Measurements from ENCODE around the gene C19orf85.

C19orf85 gene

DNA sequence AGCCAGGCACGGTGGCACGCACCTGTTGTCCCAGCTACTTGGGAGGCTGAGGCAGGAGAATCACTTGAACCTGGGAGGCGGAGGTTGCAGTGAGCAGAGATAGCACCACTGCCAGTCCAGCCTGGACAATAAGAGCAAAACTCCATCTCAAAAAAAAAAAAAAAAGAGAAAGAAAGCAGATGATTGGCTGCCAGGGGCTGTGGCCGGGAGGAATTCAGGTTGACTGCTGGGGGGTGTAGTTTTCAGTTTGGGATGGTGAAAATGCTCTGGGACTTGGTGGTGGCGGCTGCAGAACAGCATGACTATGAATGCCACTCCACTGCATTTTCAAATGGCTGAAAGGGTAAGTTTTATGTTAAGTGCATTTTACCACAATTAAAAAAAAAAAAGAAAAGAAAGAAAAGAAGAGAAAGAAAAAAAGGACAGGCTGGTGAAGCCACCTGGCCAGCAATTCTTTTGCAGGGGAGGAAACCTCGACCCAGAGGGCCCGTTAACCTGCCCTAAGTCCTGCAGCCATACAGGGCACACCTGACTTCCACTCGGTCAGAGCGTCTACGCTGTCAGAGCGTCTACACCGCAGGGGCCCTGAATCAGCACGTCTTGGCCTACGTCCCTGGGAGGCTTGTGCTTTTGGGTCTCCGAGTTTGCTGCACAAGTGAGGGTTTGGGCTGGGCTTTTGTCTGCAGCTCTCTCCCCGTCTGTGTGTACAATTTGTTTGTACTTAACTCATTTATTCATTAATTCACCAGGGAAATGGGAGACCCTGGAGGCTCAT, 6.7 kb downstream of the C19orf85 start:
- Histone ChIP-seq H3K4me1 (ENCODE audit: low read depth, poor library complexity, severe bottlenecking) (peaks cover 10% of the 10 kb centered on the region), H3K27me3 (ENCODE audit: insufficient read depth, low read depth) (no peaks in the 10 kb centered on the region; the same call in 1 of the 2 replicates), H2AFZ (ENCODE audit: low read depth) (no peak overlapping the region), H3K27ac (no peak overlapping the region), H4K20me1 (ENCODE audit: insufficient read depth) (no peaks in the 10 kb centered on the region), H3K9ac (no peak overlapping the region), H3K4me3 (IDR thresholded peaks at IDR 0.05; ENCODE audit: insufficient read depth, low read depth, low read length) (no peak overlapping the region), H3K4me2 (no peak overlapping the region), H3K79me2 (ENCODE audit: insufficient read depth, low read depth) (peaks cover 11% of the 10 kb centered on the region; the same call in 1 of the 2 replicates), H3K36me3 (ENCODE audit: insufficient read depth) (no peaks in the 10 kb centered on the region)
- TF ChIP-seq, protein P1, sequence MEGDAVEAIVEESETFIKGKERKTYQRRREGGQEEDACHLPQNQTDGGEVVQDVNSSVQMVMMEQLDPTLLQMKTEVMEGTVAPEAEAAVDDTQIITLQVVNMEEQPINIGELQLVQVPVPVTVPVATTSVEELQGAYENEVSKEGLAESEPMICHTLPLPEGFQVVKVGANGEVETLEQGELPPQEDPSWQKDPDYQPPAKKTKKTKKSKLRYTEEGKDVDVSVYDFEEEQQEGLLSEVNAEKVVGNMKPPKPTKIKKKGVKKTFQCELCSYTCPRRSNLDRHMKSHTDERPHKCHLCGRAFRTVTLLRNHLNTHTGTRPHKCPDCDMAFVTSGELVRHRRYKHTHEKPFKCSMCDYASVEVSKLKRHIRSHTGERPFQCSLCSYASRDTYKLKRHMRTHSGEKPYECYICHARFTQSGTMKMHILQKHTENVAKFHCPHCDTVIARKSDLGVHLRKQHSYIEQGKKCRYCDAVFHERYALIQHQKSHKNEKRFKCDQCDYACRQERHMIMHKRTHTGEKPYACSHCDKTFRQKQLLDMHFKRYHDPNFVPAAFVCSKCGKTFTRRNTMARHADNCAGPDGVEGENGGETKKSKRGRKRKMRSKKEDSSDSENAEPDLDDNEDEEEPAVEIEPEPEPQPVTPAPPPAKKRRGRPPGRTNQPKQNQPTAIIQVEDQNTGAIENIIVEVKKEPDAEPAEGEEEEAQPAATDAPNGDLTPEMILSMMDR (conservative IDR thresholded peaks at IDR 0.05; ENCODE audit: low read depth, low read length), result no peak

DNA sequence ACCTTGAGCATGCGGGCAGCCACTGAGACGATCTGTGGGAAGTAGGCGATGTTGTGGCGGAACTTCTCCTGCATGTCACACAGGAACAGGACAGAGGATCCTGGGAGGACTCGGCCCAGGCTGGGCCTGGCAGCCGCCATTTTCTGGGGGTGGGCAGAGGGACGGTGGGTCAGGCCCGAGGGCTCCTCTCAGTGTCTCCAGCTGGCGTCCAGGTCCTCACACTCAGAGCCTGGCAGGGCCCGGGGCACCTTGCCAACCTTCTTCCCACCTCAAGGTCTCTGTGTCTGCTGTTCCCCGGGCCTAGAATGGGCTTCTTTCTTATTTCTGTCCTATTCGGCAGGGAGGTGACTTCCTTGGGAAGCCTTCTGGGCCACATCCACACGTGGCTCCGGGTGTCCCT, 8.2 kb downstream of the C19orf85 start:
- no peaks in the 10 kb centered on the region for H3K27me3 ChIP-seq (ENCODE audit: insufficient read depth, low read depth)
- no peak overlapping the region for H3K4me3 ChIP-seq (IDR thresholded peaks at IDR 0.05; ENCODE audit: insufficient read depth, low read depth, low read length)
- no peak overlapping the region for H3K4me2 ChIP-seq
- H2AFZ ChIP-seq (ENCODE audit: low read depth), result no peak overlapping the region
- H3K79me2 ChIP-seq (ENCODE audit: insufficient read depth, low read depth), result peaks cover 11% of the 10 kb centered on the region; the same call in 1 of the 2 replicates
- H3K4me1 ChIP-seq (ENCODE audit: low read depth, poor library complexity, severe bottlenecking), result peaks cover 5% of the 10 kb centered on the region
- H3K36me3 ChIP-seq (ENCODE audit: insufficient read depth), result no peaks in the 10 kb centered on the region
- TF ChIP-seq, protein P1 (conservative IDR thresholded peaks at IDR 0.05; ENCODE audit: low read depth, low read length), result no peak
- no peak overlapping the region for H3K27ac ChIP-seq
- H4K20me1 ChIP-seq (ENCODE audit: insufficient read depth), result no peaks in the 10 kb centered on the region
- H3K9ac ChIP-seq, result no peak overlapping the region

DNA sequence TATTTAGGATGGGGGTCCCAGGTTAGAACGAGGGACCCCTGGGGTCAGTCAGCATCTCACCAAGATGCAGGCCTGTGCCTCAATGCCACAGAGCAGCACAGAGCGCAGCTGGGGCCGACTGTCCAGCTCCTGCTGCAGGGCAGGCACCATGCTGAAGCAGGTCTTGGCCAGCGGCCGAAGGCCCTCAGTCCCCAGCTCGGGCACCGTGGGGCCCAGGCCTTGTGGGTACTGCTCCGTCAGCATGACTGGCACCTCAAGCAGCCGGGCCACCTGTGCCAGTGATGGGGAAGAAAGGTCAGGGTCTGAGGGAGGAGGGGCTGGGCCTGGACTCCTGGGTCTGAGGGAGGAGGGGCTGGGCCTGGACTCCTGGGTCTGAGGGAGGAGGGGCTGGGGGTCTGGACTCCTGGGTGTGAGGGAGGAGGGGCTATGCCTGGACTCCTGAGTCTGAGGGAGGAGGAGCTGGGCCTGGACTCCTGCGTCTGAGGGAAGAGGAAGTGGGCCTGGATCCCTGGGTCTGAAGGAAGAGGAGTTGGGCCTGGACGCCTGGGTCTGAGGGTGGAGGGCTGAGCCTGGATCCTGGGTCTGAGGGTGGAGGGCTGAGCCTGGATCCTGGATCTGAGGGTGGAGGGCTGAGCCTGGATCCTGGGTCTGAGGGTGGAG, 8.8 kb downstream of the C19orf85 start:
- H2AFZ ChIP-seq (ENCODE audit: low read depth), result no peak overlapping the region
- no peak overlapping the region for H3K4me3 ChIP-seq (IDR thresholded peaks at IDR 0.05; ENCODE audit: insufficient read depth, low read depth, low read length)
- no peak overlapping the region for H3K27ac ChIP-seq
- H3K36me3 ChIP-seq (ENCODE audit: insufficient read depth), result no peaks in the 10 kb centered on the region
- peaks cover 2% of the 10 kb centered on the region for H3K4me1 ChIP-seq (ENCODE audit: low read depth, poor library complexity, severe bottlenecking)
- peaks cover 11% of the 10 kb centered on the region; the same call in 1 of the 2 replicates for H3K79me2 ChIP-seq (ENCODE audit: insufficient read depth, low read depth)
- TF ChIP-seq, protein P1 (conservative IDR thresholded peaks at IDR 0.05; ENCODE audit: low read depth, low read length), result no peak
- H3K27me3 ChIP-seq (ENCODE audit: insufficient read depth, low read depth), result no peaks in the 10 kb centered on the region; the same call in 1 of the 2 replicates
- no peaks in the 10 kb centered on the region for H4K20me1 ChIP-seq (ENCODE audit: insufficient read depth)
- no peak overlapping the region for H3K4me2 ChIP-seq
- no peak overlapping the region for H3K9ac ChIP-seq

DNA sequence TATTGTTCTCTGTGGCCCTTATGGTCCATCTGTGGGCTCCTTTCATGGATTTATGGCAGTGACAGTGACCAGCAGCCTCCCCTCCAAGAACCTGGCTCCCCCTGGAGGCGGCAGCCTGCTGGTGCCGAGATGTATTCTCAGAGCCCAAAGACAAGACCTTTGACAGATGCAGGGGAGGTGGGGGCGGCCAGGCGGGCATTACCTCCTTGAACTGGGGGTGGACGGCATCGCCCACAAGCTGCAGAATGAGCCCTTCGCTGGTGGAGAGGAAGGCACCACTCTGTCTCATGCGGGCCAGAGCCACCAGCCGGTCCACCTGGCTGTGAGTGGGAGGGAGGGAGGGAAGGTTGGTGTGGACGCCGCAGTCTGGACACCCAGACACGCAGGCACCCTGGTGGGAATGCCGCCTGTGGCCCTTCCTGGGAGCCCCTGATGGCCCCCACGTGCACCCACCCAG, 9.7 kb downstream of the C19orf85 start:
- Histone ChIP-seq H3K27ac (no peak overlapping the region), H3K27me3 (ENCODE audit: insufficient read depth, low read depth) (no peaks in the 10 kb centered on the region; the same call in 1 of the 2 replicates), H3K36me3 (ENCODE audit: insufficient read depth) (no peaks in the 10 kb centered on the region), H2AFZ (ENCODE audit: low read depth) (no peak overlapping the region), H3K79me2 (ENCODE audit: insufficient read depth, low read depth) (peaks cover 5% of the 10 kb centered on the region; the same call in 1 of the 2 replicates), H3K4me1 (ENCODE audit: low read depth, poor library complexity, severe bottlenecking) (no peaks in the 10 kb centered on the region), H3K9ac (no peak overlapping the region), H3K4me3 (IDR thresholded peaks at IDR 0.05; ENCODE audit: insufficient read depth, low read depth, low read length) (no peak overlapping the region), H4K20me1 (ENCODE audit: insufficient read depth) (no peaks in the 10 kb centered on the region), H3K4me2 (no peak overlapping the region)
- TF ChIP-seq, protein P1 (conservative IDR thresholded peaks at IDR 0.05; ENCODE audit: low read depth, low read length), result peak; percentile 79
